ENCODE data around the gene CELA3B. TPM values are rescaled to one million over a fixed set of nuclear protein-coding genes. Genes with fewer than 3 reads are reported as not detected.
"Not testable (repeated sequence)": the region's sequence is repeated elsewhere in the genome, so short reads cannot be mapped to it uniquely, and the experiment has no call there.

Gene CELA3B
- total RNA-seq, 4 donors from 2014 or later = not detected

DNA sequence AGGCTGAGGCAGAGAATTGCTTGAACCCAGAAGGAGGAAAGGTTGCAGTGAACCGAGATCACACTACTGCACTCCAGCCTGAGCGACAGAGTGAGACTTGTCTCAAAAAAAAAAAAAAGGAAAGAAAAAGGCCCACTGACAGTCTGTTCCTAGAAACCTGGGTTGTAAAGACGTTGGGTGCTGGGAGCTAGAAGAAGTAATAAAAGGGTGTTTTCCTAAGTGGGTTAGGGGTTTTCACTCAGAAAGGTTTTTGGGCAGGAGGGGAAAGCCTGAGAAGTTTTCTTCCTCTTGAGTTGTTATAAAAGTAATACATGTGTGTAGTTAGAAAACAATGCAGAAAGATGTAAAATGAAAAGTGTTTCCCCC is 50.1 kb downstream of the CELA3B start:
- no peak overlapping the region for H3K4me3 ChIP-seq
- ATAC-seq (no peak), DNase-seq (no peak)
- in situ Hi-C loops (cut with MboI; ENCODE audit: low sequenced_read_pairs in 4 of 4) = no loop called here
- intact Hi-C loops (cut with DNase I; ENCODE audit: low total_unique reads) = loop anchor here (10.0 kb wide), 1 partner anchor 682 kb away; no protein-coding TSS in a partner anchor
- H3K9me3 ChIP-seq = no peaks in the 10 kb centered on the region
- no peak overlapping the region for H3K27ac ChIP-seq
- H3K4me1 ChIP-seq = peaks cover 11 to 16% of the 10 kb centered on the region in 2 donors
- H3K36me3 ChIP-seq = no peaks in the 10 kb centered on the region
- no peaks in the 10 kb centered on the region for H3K27me3 ChIP-seq
- TF ChIP-seq, protein P1, sequence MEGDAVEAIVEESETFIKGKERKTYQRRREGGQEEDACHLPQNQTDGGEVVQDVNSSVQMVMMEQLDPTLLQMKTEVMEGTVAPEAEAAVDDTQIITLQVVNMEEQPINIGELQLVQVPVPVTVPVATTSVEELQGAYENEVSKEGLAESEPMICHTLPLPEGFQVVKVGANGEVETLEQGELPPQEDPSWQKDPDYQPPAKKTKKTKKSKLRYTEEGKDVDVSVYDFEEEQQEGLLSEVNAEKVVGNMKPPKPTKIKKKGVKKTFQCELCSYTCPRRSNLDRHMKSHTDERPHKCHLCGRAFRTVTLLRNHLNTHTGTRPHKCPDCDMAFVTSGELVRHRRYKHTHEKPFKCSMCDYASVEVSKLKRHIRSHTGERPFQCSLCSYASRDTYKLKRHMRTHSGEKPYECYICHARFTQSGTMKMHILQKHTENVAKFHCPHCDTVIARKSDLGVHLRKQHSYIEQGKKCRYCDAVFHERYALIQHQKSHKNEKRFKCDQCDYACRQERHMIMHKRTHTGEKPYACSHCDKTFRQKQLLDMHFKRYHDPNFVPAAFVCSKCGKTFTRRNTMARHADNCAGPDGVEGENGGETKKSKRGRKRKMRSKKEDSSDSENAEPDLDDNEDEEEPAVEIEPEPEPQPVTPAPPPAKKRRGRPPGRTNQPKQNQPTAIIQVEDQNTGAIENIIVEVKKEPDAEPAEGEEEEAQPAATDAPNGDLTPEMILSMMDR (IDR thresholded peaks at IDR 0.05 in 4 of 5, conservative IDR thresholded peaks at IDR 0.05 in 1 of 5) = no peak
- TF ChIP-seq POLR2A (IDR thresholded peaks at IDR 0.05) = no peak

DNA sequence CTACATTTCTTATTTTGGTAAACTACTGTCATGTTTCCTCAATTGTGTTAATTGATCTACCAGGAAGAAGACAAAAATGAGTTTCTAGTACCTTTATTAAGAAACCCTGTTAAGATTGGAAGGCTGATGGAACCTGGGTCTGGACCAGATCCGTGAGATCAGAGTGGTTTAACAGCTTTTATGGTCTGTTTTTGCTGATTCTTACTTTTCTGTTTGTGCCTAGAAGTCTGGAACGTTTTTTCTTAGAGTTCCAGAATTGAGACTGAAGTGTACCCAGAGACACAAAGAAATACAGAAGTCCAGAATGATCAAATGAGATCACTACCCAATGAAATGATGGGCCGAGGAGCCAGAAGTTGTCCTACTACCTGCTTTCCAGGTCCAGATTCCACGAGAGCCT is 53.2 kb downstream of the CELA3B start:
- no peak for TF ChIP-seq POLR2A (IDR thresholded peaks at IDR 0.05)
- TF ChIP-seq, protein P1 (IDR thresholded peaks at IDR 0.05 in 4 of 5, conservative IDR thresholded peaks at IDR 0.05 in 1 of 5) = no peak
- in situ Hi-C loops (cut with MboI; ENCODE audit: low sequenced_read_pairs in 4 of 4) = no loop called here
- intact Hi-C loops (cut with DNase I; ENCODE audit: low total_unique reads) = no loop called here
- Histone ChIP-seq H3K36me3 (no peaks in the 10 kb centered on the region), H3K4me1 (peaks cover 4 to 7% of the 10 kb centered on the region in 2 donors), H3K27me3 (no peaks in the 10 kb centered on the region), H3K9me3 (no peaks in the 10 kb centered on the region), H3K4me3 (no peak overlapping the region), H3K27ac (no peak overlapping the region)
- DNase-seq = no peak
- ATAC-seq = no peak

- H3K4me3 ChIP-seq = no peak overlapping the region
- no peaks in the 10 kb centered on the region for H3K36me3 ChIP-seq
- H3K9me3 ChIP-seq = no peaks in the 10 kb centered on the region
- no peak for DNase-seq
- ATAC-seq = no peak
- TF ChIP-seq, protein P1 (IDR thresholded peaks at IDR 0.05 in 4 of 5, conservative IDR thresholded peaks at IDR 0.05 in 1 of 5) = no peak
- no peak for TF ChIP-seq POLR2A (IDR thresholded peaks at IDR 0.05)
- H3K4me1 ChIP-seq = peaks cover 4 to 7% of the 10 kb centered on the region in 2 donors
- no peak overlapping the region for H3K27ac ChIP-seq
- H3K27me3 ChIP-seq = no peaks in the 10 kb centered on the region
- intact Hi-C loops (cut with DNase I; ENCODE audit: low total_unique reads) = no loop called here
- in situ Hi-C loops (cut with MboI; ENCODE audit: low sequenced_read_pairs in 4 of 4) = no loop called here
These were observed 53.7 kb downstream of the CELA3B start for GRCh38 chr1:22030473-22030872.

GRCh38 chr1:22031214-22031962 is 54.6 kb downstream of the CELA3B start:
- Histone ChIP-seq H3K4me1 (peaks cover 1 to 2% of the 10 kb centered on the region in 2 donors), H3K4me3 (no peak overlapping the region), H3K9me3 (no peaks in the 10 kb centered on the region), H3K27ac (peak overlapping the region in 3 of 4 donors; percentile 19 to 53 (median 26)), H3K36me3 (no peaks in the 10 kb centered on the region), H3K27me3 (no peaks in the 10 kb centered on the region)
- no peak for DNase-seq
- in situ Hi-C loops (cut with MboI; ENCODE audit: low sequenced_read_pairs in 4 of 4) = no loop called here
- no peak for ATAC-seq
- TF ChIP-seq POLR2A (IDR thresholded peaks at IDR 0.05) = peak in 1 of 2 donors; percentile 10
- TF ChIP-seq, protein P1 (IDR thresholded peaks at IDR 0.05 in 4 of 5, conservative IDR thresholded peaks at IDR 0.05 in 1 of 5) = no peak
- intact Hi-C loops (cut with DNase I; ENCODE audit: low total_unique reads) = no loop called here

DNA sequence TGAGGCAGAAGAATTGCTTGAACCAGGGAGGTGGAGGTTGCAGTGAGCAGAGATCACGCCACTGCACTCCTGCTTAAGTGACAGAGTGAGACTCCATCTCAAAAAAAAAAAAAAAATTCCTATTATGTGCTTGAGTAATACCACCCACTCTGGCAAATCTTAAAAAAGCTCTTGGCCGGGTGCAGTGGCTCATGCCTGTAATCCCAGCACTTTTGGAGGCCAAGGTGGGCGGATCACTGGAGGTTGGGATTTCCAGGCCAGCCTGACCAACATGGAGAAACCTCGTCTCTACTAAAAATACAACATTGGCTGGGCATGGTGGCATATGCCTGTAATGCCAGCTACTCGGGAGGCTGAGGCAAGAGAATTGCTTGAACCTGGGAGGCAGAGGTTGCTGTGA is 58.0 kb downstream of the CELA3B start:
- H3K4me3 ChIP-seq; H3K27me3 ChIP-seq; in situ Hi-C loops (cut with MboI; ENCODE audit: low sequenced_read_pairs in 4 of 4); ATAC-seq; H3K9me3 ChIP-seq; H3K36me3 ChIP-seq; intact Hi-C loops (cut with DNase I; ENCODE audit: low total_unique reads): not testable (repeated sequence)
- H3K4me1 ChIP-seq = peaks cover 10 to 12% of the 10 kb centered on the region in 2 donors
- H3K27ac ChIP-seq = peak overlapping the region in 2 of 4 donors; percentile 10 to 29
- DNase-seq = peak in 1 of 2 donors; percentile 31

All from gastrocnemius medialis (tissue), 4 donors.